Measurements from ENCODE around the gene IFNGR1.

Gene IFNGR1

DNA sequence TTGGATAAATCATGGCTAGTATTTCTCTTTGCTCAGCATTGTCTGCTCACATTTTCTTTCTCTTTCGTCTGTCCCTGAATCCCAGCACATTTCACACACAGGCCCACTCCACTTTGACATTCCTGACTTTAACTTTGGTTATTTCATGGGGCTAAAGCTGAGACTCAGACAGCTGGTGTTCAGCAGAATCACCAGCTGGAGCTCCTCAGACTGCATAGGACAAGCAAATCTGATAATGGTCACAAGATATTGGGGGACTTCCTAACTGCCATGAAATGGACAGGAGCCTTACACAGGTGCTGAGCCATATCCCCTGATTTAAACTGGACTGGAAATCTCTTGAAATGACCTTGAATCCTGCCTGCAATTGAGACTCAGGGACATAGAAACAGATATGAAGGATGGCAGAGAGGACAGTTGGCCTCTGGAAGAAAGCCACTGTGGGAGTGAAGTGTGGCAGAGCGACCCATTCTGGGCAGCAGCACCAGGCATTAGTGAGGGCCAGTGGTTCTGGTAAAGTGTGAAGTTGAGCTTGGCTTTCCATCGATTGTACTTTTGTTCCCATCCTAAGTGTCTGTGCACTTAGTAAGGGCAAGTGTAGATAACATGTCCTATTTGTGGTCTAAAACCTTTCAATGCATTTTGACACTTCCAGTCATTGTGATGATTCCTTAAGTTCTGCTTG, 10.0 kb upstream of the IFNGR1 start:
- Histone ChIP-seq H3K9me3 (ENCODE audit: control extremely low read depth in 1 of 5, control insufficient read depth in 4 of 5, insufficient read depth in 2 of 5, low read depth in 1 of 5, low read length in 4 of 5) (no peaks in the 10 kb centered on the region), H3K4me1 (ENCODE audit: control extremely low read depth in 1 of 4, control insufficient read depth in 4 of 4, insufficient read depth in 4 of 4, low read length in 3 of 4) (peaks cover 18 to 87% (median 22%) of the 10 kb centered on the region in 4 experiments), H3K27me3 (replicated peaks in 2 of 5; ENCODE audit: control insufficient read depth in 4 of 5, insufficient read depth in 5 of 5, low read length in 4 of 5) (no peaks in the 10 kb centered on the region), H3K27ac (ENCODE audit: insufficient read depth in 1 of 2, low read depth in 1 of 2, low read length in 2 of 2, poor library complexity in 1 of 2, severe bottlenecking in 2 of 2) (no peak overlapping the region), H3K36me3 (ENCODE audit: control insufficient read depth in 4 of 4, insufficient read depth in 4 of 4, low read length in 3 of 4) (no peaks in the 10 kb centered on the region), H3K4me3 (ENCODE audit: control insufficient read depth in 1 of 7, extremely low read depth in 1 of 7, insufficient read depth in 4 of 7, low read depth in 2 of 7, low read length in 6 of 7) (no peak overlapping the region)
- ChIA-PET CTCF (interaction anchor here (0.9 kb wide), 1 partner anchor 34 kb away, joined by 3 read pairs; no protein-coding TSS in a partner anchor), POLR2A (no interaction called here)
- 94% methylated on average over 2 of the region's 3 CpGs for WGBS (ENCODE audit: insufficient coverage)
- no peak for DNase-seq

DNA sequence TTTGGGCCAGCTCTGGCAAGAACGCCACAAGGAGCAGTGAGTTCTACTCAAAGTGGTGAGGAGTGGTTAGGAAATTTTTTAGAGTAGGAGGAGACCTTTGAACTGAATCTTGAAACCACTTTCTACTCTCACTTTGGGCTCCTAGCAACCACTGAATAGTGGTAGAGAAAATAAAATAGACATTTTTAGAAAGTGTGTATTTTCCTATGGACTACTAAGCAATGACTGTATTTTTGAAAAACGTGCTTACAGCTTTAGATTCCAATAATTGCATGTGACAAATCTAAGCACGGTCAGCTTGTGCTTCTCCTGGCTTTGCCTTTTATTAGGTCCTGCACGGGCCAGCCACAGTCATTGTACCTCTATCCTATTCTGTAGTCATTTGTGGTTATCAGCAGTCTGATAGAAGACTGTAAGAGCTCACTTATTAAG, 8.7 kb upstream of the IFNGR1 start:
- Histone ChIP-seq H3K27me3 (replicated peaks in 2 of 5; ENCODE audit: control insufficient read depth in 4 of 5, insufficient read depth in 5 of 5, low read length in 4 of 5) (no peaks in the 10 kb centered on the region), H3K9me3 (ENCODE audit: control extremely low read depth in 1 of 5, control insufficient read depth in 4 of 5, insufficient read depth in 2 of 5, low read depth in 1 of 5, low read length in 4 of 5) (no peaks in the 10 kb centered on the region), H3K27ac (ENCODE audit: insufficient read depth in 1 of 2, low read depth in 1 of 2, low read length in 2 of 2, poor library complexity in 1 of 2, severe bottlenecking in 2 of 2) (no peak overlapping the region), H3K4me1 (ENCODE audit: control extremely low read depth in 1 of 4, control insufficient read depth in 4 of 4, insufficient read depth in 4 of 4, low read length in 3 of 4) (peaks cover 22 to 87% (median 27%) of the 10 kb centered on the region in 4 experiments), H3K36me3 (ENCODE audit: control insufficient read depth in 4 of 4, insufficient read depth in 4 of 4, low read length in 3 of 4) (no peaks in the 10 kb centered on the region), H3K4me3 (ENCODE audit: control insufficient read depth in 1 of 7, extremely low read depth in 1 of 7, insufficient read depth in 4 of 7, low read depth in 2 of 7, low read length in 6 of 7) (no peak overlapping the region)
- no peak for DNase-seq
- ChIA-PET CTCF (interaction anchor here (1.2 kb wide), 1 partner anchor 10 kb away, joined by 4 read pairs; no protein-coding TSS in a partner anchor), POLR2A (interaction anchor here (0.6 kb wide), 1 partner anchor 63 kb away, joined by 4 read pairs; no protein-coding TSS in a partner anchor)
- WGBS (ENCODE audit: insufficient coverage), result 100% methylated on average over 3 of the region's 4 CpGs

DNA sequence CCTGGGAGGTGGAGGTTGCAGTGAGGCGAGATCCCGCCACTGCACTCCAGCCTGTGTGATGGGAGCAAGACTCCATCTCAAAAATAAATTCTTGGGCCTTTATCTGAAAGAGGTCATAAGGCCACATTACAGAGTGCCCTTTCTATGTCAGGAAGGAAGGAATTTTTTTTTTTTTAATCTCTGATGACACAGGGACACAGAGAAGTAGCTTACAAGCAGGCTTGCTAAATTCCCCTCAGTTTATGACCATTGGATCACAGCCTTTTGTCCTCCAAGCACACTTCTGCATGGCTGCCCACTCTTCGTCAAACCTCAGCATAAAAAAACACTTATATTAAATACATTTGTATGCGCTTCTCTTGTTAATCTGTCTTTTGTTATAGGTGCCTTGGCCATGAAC, 7.5 kb upstream of the IFNGR1 start:
- Histone ChIP-seq H3K4me1 (ENCODE audit: control extremely low read depth in 1 of 4, control insufficient read depth in 4 of 4, insufficient read depth in 4 of 4, low read length in 3 of 4) (peaks cover 31 to 88% (median 37%) of the 10 kb centered on the region in 4 experiments), H3K27me3 (replicated peaks in 2 of 5; ENCODE audit: control insufficient read depth in 4 of 5, insufficient read depth in 5 of 5, low read length in 4 of 5) (no peaks in the 10 kb centered on the region), H3K36me3 (ENCODE audit: control insufficient read depth in 4 of 4, insufficient read depth in 4 of 4, low read length in 3 of 4) (no peaks in the 10 kb centered on the region), H3K9me3 (ENCODE audit: control extremely low read depth in 1 of 5, control insufficient read depth in 4 of 5, insufficient read depth in 2 of 5, low read depth in 1 of 5, low read length in 4 of 5) (no peaks in the 10 kb centered on the region), H3K27ac (ENCODE audit: insufficient read depth in 1 of 2, low read depth in 1 of 2, low read length in 2 of 2, poor library complexity in 1 of 2, severe bottlenecking in 2 of 2) (no peak overlapping the region), H3K4me3 (ENCODE audit: control insufficient read depth in 1 of 7, extremely low read depth in 1 of 7, insufficient read depth in 4 of 7, low read depth in 2 of 7, low read length in 6 of 7) (no peak overlapping the region)
- ChIA-PET POLR2A (no interaction called here), CTCF (interaction anchor here (0.7 kb wide), 1 partner anchor 11 kb away, joined by 3 read pairs; no protein-coding TSS in a partner anchor)
- DNase-seq, result no peak
- WGBS (ENCODE audit: insufficient coverage), result 87% methylated on average over 4 of the region's 4 CpGs

DNA sequence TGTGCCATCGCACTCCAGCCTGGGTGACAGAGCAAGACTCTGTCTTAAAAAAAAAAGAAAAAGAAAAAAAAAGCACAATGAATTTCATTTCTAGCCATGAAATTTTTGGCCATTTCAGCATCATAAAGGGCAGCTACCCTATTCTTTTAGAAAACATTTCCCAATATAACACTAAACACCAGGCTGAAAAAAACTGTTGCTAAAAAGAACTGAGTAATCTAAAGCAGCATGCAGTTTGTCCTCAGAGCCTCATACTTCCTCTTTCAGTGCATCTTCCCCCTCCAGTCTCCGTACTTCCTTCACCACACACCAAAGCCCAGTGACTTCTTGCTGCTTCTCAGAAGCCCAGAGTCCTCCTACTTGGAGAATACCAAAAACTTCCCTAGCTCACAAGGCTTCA, 5.6 kb upstream of the IFNGR1 start:
- WGBS (ENCODE audit: insufficient coverage), result 0% methylated on average over 1 of the region's 2 CpGs
- DNase-seq, result peak; percentile 79 to 96 (median 92)
- H3K27me3 ChIP-seq (replicated peaks in 2 of 5; ENCODE audit: control insufficient read depth in 4 of 5, insufficient read depth in 5 of 5, low read length in 4 of 5), result no peaks in the 10 kb centered on the region
- CTCF ChIA-PET, result interaction anchor here (1.1 to 1.8 kb wide), 4 partner anchors 9 to 43 kb away, joined by 3 to 4 read pairs (median 4); no protein-coding TSS in a partner anchor
- H3K9me3 ChIP-seq (ENCODE audit: control extremely low read depth in 1 of 5, control insufficient read depth in 4 of 5, insufficient read depth in 2 of 5, low read depth in 1 of 5, low read length in 4 of 5), result no peaks in the 10 kb centered on the region
- peak overlapping the region in 1 of 2 experiments; percentile 50 for H3K27ac ChIP-seq (ENCODE audit: insufficient read depth in 1 of 2, low read depth in 1 of 2, low read length in 2 of 2, poor library complexity in 1 of 2, severe bottlenecking in 2 of 2)
- H3K36me3 ChIP-seq (ENCODE audit: control insufficient read depth in 4 of 4, insufficient read depth in 4 of 4, low read length in 3 of 4), result no peaks in the 10 kb centered on the region
- H3K4me3 ChIP-seq (ENCODE audit: control insufficient read depth in 1 of 7, extremely low read depth in 1 of 7, insufficient read depth in 4 of 7, low read depth in 2 of 7, low read length in 6 of 7), result no peak overlapping the region
- POLR2A ChIA-PET, result no interaction called here
- peaks cover 38 to 88% (median 48%) of the 10 kb centered on the region in 4 experiments for H3K4me1 ChIP-seq (ENCODE audit: control extremely low read depth in 1 of 4, control insufficient read depth in 4 of 4, insufficient read depth in 4 of 4, low read length in 3 of 4)

DNA sequence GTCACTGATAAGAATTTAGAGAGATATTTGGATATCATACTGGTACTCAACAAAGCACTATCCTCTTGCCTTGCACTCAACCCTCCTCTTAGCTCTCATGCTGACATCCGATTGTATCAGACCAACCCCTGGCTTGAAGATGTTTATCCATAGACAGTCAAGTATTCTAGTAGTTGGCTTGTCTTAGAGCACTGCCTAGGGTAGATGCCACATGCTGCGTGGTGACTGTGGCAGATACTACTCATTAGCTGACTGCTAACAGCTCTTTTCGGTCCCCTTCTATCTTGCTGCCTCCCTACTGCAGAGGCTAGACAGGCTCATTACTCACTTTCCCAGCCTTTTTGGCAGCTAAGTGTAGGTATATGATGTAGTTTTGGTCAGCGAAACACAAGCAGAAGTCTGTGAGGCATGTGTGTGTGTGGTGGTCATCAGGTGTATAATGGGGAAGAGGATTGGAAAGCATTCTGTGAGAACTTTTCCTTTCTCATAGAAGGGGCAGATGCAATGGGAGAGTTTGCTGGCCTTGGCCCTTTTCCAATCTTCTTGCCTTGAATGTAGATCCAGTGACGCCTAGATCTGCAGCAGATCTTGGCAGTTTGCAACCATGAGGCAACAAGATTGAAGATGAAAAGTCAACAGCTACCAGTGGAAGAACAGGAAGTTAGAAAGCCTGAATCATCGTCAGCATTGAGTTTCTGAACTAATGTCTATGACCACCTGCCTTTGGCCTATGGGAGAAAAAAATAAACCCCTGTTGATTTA, 4.4 kb upstream of the IFNGR1 start:
- Histone ChIP-seq H3K27ac (ENCODE audit: insufficient read depth in 1 of 2, low read depth in 1 of 2, low read length in 2 of 2, poor library complexity in 1 of 2, severe bottlenecking in 2 of 2) (peak overlapping the region in 1 of 2 experiments; percentile 59), H3K4me3 (ENCODE audit: control insufficient read depth in 1 of 7, extremely low read depth in 1 of 7, insufficient read depth in 4 of 7, low read depth in 2 of 7, low read length in 6 of 7) (peak overlapping the region in 1 of 7 experiments; percentile 17), H3K4me1 (ENCODE audit: control extremely low read depth in 1 of 4, control insufficient read depth in 4 of 4, insufficient read depth in 4 of 4, low read length in 3 of 4) (peaks cover 45 to 86% (median 54%) of the 10 kb centered on the region in 4 experiments), H3K27me3 (replicated peaks in 2 of 5; ENCODE audit: control insufficient read depth in 4 of 5, insufficient read depth in 5 of 5, low read length in 4 of 5) (no peaks in the 10 kb centered on the region), H3K36me3 (ENCODE audit: control insufficient read depth in 4 of 4, insufficient read depth in 4 of 4, low read length in 3 of 4) (no peaks in the 10 kb centered on the region), H3K9me3 (ENCODE audit: control extremely low read depth in 1 of 5, control insufficient read depth in 4 of 5, insufficient read depth in 2 of 5, low read depth in 1 of 5, low read length in 4 of 5) (no peaks in the 10 kb centered on the region)
- DNase-seq, result peak; percentile 67 to 96 (median 94)
- CTCF ChIA-PET, result interaction anchor here (0.9 to 1.4 kb wide), 4 partner anchors 11 to 91 kb away, joined by 3 read pairs; no protein-coding TSS in a partner anchor
- 28% methylated on average over 3 of the region's 6 CpGs for WGBS (ENCODE audit: insufficient coverage)
- POLR2A ChIA-PET, result no interaction called here

DNA sequence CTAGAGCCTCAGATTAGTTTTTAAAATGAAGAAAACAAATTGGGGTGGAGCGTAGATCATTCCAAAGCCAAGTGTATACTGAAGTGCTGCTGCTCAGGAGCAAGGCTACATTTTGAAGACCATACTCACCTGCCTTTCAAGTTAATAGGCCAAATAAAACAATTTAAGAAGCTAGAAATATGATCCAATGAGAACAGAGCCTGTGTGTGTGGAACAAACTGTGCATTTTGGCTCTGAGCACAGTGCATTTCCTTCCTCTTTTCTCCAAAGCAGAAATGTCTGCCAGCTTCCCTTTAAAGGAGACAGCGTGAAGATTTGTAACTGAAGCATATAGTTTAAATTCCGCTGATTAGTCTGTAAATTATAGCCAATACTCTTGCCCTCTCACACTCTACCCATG, 3.2 kb upstream of the IFNGR1 start:
- peaks cover 49 to 87% (median 65%) of the 10 kb centered on the region in 4 experiments for H3K4me1 ChIP-seq (ENCODE audit: control extremely low read depth in 1 of 4, control insufficient read depth in 4 of 4, insufficient read depth in 4 of 4, low read length in 3 of 4)
- CTCF ChIA-PET, result interaction anchor here (1.1 to 1.5 kb wide), 5 partner anchors 11 to 476 kb away, joined by 3 to 5 read pairs (median 3); no protein-coding TSS in a partner anchor
- no peaks in the 10 kb centered on the region for H3K27me3 ChIP-seq (replicated peaks in 2 of 5; ENCODE audit: control insufficient read depth in 4 of 5, insufficient read depth in 5 of 5, low read length in 4 of 5)
- no peaks in the 10 kb centered on the region for H3K36me3 ChIP-seq (ENCODE audit: control insufficient read depth in 4 of 4, insufficient read depth in 4 of 4, low read length in 3 of 4)
- POLR2A ChIA-PET, result no interaction called here
- peak; percentile 69 to 91 (median 87) for DNase-seq
- peak overlapping the region in 2 of 7 experiments; percentile 20 for H3K4me3 ChIP-seq (ENCODE audit: control insufficient read depth in 1 of 7, extremely low read depth in 1 of 7, insufficient read depth in 4 of 7, low read depth in 2 of 7, low read length in 6 of 7)
- no CpG with 5 or more reads among the region's 3 CpGs for WGBS (ENCODE audit: insufficient coverage)
- peak overlapping the region in 1 of 2 experiments; percentile 71 for H3K27ac ChIP-seq (ENCODE audit: insufficient read depth in 1 of 2, low read depth in 1 of 2, low read length in 2 of 2, poor library complexity in 1 of 2, severe bottlenecking in 2 of 2)
- no peaks in the 10 kb centered on the region for H3K9me3 ChIP-seq (ENCODE audit: control extremely low read depth in 1 of 5, control insufficient read depth in 4 of 5, insufficient read depth in 2 of 5, low read depth in 1 of 5, low read length in 4 of 5)

Data from common myeloid progenitor, CD34-positive (primary cell).